Measurements from ENCODE around the gene UPK1B.
A peak's percentile ranks its signal among the peaks of the same experiment; 100 is the strongest.
"Not testable (repeated sequence)": the region's sequence is repeated elsewhere in the genome, so short reads cannot be mapped to it uniquely, and the experiment has no call there.

UPK1B gene

DNA sequence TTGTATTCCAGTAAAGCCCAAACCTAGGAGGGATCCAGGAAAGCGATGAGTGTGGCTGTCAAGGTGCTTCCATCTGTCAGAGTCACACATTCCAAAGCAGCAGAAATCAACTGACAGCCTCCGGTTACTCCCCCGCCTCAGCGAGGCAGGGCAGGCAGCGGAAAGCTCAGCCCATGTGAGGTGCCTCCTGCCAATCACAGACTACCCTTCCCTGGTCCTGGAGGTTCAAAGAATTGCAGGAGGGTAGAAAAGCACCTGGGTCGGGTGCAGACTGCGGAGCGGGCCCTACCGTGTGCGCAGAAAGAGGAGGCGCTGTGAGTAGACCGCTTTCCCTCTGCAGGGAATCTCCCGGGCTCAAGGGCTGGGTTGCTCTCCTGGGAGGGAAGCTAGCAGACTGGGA is at the start of gene UPK1B:
UPK1B (plus strand) TSS at position 274 of the 400 bp plus-strand sequence. CDS start 13,144 bp downstream, outside the sequence.
- no peak for DNase-seq (ENCODE audit: low spot score)

DNA sequence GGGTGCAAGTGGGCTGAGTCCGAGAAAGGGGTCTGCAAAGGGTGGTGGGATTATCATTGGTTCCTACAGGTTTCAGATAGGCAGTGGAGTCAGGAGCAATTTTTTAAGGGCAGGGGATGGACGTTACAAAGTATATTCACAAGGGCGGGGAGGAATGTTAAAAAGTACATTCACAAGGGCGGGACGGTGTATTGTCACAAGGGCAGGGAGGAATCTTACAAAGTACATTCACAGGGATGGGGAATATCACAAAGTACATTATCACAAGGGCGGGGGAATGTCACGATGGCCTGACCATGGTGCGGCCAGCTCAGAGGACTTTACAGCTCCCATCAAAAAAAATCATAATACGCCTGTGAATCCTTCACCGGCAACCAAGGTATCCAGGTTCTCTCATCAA is 48.1 kb upstream of the UPK1B start:
- no peak for DNase-seq (ENCODE audit: low spot score)

GRCh38 chr3:119125742-119126504 is 47.5 kb upstream of the UPK1B start:
- DNase-seq (ENCODE audit: low spot score) = no peak

DNA sequence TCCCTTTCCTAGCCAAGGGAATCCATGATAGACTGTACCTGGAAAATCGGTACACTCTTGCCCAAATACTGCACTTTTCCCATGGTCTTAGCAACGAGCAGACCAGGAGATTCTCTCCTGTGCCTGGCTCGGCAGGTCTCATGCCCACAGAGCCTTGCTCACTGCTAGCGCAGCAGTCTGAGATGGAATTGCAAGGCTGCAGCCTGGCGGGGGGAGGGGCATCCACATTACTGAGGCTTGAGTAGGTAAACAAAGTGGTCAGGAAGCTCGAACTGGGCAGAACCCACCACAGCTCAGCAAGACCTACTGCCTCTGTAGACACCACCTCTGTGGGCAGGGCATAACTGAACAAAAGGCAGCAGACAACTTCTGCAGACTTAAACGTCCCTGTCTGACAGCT is 43.1 kb upstream of the UPK1B start:
- DNase-seq (ENCODE audit: low spot score) = not testable (repeated sequence)

DNA sequence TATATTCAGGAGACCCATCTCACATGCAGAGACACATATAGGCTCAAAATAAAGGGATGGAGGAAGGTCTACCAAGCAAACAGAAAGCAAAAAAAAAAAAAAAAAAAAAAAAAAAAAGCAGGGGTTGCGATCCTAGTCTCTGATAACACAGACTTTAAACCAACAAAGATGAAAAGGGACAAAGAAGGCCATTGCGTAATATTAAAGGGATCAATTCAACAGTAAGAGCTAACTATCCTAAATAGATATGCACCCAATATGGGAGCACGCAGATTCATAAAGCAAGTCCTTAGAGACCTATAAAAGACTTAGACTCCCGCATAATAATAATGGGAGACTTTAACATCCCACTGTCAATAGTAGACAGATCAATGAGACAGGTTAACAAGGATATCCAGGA is 41.1 kb upstream of the UPK1B start:
- DNase-seq (ENCODE audit: low spot score) = not testable (repeated sequence)

- not testable (repeated sequence) for DNase-seq (ENCODE audit: low spot score)
Observed at GRCh38 chr3:119139360-119139759, 34.0 kb upstream of the UPK1B start.

DNA sequence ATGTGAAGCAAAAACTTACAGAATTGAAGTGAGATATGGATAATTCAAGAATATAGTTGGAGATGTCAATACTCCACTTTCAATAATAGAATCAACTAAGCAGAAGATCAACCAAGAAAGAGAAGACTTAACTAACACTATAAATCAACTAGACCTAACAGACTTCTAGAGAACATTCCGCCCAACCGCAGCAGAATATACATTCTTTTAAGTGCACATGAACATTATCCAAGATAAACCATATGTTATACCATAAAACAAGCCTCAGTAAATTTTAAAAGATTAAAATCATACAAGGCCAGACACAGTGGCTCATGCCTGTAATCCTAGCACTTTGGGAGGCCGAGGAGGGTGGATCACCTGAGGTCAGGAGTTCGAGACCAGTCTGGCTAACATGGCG is 32.9 kb upstream of the UPK1B start:
- no peak for DNase-seq (ENCODE audit: low spot score)

DNA sequence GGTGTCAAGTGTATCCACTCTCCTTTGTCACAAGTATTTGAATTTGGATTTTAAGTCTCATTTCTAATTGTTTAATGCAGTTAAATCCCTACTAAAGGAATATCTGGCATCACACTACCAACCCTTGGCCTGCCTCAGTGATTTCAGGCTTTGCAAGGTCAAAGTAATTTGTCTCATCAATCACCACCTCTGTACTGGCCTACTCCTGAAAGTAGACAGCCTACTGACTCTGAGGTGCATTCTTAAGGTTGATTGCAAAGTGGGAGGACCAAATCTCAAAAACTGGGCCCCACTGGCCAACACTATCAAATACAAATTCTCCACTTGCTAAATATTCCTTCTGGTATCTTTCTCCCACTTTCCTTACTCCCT is 28.3 kb upstream of the UPK1B start:
- DNase-seq (ENCODE audit: low spot score) = no peak

- DNase-seq (ENCODE audit: low spot score) = peak; percentile 58
Observed at GRCh38 chr3:119145500-119146167, 27.8 kb upstream of the UPK1B start, which contains the start of gene TEX55. TSS of gene TEX55 (plus strand) at chr3:119146165. CDS start at chr3:119146190, 25 bp downstream.

GRCh38 chr3:119146578-119147375 is 26.6 kb upstream of the UPK1B start:
- DNase-seq (ENCODE audit: low spot score) = no peak

DNA sequence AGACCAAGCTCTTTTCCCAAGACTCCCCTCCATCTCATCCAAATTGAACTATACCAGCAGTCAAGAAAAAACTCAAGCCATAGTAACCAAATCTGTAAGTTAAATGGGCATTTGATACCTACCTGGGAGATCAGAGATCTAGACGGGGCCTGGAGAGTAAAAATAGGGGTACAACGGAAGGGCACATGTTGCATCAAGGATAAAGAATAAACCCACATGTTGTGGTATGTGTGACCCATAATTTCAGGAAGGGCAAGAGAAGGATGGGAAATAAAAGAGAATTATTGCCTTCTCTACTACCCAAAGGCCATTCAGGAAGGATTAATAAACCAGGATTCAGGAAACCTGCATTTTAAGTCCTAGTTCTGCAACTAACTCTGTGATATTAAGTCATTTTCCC is 25.9 kb upstream of the UPK1B start:
- no peak for DNase-seq (ENCODE audit: low spot score)

- DNase-seq (ENCODE audit: low spot score) = peak; percentile 45
Observed at GRCh38 chr3:119148493-119149180, 24.8 kb upstream of the UPK1B start.

DNA sequence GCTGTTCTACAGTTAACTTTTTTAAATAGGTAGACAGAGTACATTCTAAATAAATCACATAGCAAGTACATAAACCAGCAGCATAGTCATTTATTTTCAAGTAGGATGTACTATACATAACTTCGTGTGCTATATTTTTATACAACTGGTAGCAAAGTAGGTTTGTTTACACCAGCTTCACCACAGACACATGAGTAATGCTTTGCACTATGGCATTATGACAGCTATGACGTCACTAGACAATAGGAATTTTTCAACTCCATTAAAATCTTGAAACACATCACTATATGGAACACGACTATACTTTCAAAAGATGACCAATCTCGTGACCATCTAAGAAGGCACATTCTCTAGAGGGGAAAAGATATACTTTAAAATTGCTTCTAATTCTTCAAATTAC is 23.9 kb upstream of the UPK1B start:
- DNase-seq (ENCODE audit: low spot score) = peak; percentile 22

- no peak for DNase-seq (ENCODE audit: low spot score)
Observed at GRCh38 chr3:119156868-119157267, 16.5 kb upstream of the UPK1B start.

DNA sequence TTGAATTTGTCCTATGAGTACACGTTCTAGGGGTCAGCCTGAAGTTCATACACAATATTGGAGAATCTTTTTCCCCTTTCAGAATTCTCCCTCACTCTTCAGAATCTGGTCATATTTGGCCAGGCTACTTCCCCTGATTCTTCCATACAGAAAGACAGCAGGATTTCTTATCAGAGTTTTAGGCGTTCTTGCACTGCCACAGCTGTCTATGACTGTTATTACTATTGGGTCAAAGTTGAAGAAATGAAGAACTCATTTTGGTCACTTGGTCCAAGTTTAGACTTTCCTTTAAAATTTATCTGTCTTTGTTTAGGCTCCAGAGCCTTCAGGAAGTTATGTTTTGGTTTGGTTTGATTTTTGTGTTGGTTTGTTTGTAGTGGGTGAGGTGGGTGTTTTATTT is 15.4 kb upstream of the UPK1B start:
- no peak for DNase-seq (ENCODE audit: low spot score)

GRCh38 chr3:119160361-119160760 is 13.0 kb upstream of the UPK1B start:
- DNase-seq (ENCODE audit: low spot score) = no peak

GRCh38 chr3:119160815-119161214 is 12.6 kb upstream of the UPK1B start:
- no peak for DNase-seq (ENCODE audit: low spot score)

- DNase-seq (ENCODE audit: low spot score) = no peak
Observed at GRCh38 chr3:119161240-119161639, 12.2 kb upstream of the UPK1B start.

GRCh38 chr3:119164745-119165144 is 8.7 kb upstream of the UPK1B start:
- DNase-seq (ENCODE audit: low spot score) = not testable (repeated sequence)

GRCh38 chr3:119170821-119171220 is 2.6 kb upstream of the UPK1B start:
- DNase-seq (ENCODE audit: low spot score) = no peak

- DNase-seq (ENCODE audit: low spot score) = no peak
Observed at GRCh38 chr3:119175872-119176756, 2.7 kb downstream of the UPK1B start.
